PFSK-1 (cell line): ENCODE data around the gene GORASP1.

Experiments used
- FOXP2 ChIP-seq: optimal IDR thresholded peaks from 2 replicates; pipeline ENCODE3; 2011; ENCODE audit warnings: borderline replicate concordance, control low read depth, inconsistent platforms; ENCODE audit not compliant: insufficient read depth; ENCODE audit errors: extremely low read length, extremely low read depth
- POLR2AphosphoS5 ChIP-seq: IDR thresholded peaks from 2 replicates; pipeline ENCODE4 v1.6.1; 2012; ENCODE audit warnings: low read depth, mild to moderate bottlenecking, control low read depth, low read length, moderate library complexity
- SIN3A ChIP-seq: IDR thresholded peaks from 2 replicates; pipeline ENCODE4 v1.6.1; 2012; ENCODE audit warnings: mild to moderate bottlenecking, low read length, moderate library complexity, borderline replicate concordance; ENCODE audit not compliant: insufficient read depth
- TAF1 ChIP-seq: IDR thresholded peaks from 2 replicates; pipeline ENCODE4 v1.6.1; 2012; ENCODE audit warnings: low read length, control low read depth, borderline replicate concordance; ENCODE audit not compliant: insufficient read depth
- TF ChIP-seq, protein P1 (sequence below), 2 experiments: IDR thresholded peaks; 2 replicates each; pipeline versions ENCODE4 v1.6.1 to v1.8.0; 2011 to 2012; ENCODE audit warnings: low read depth in 2 of 2, low read length in 2 of 2, control low read depth in 1 of 2, inconsistent platforms in 1 of 2, mild to moderate bottlenecking in 1 of 2, moderate library complexity in 1 of 2; ENCODE audit not compliant: insufficient read depth in 1 of 2

GRCh38 chr3:39149059-39149455, 41.6 kb upstream of the GORASP1 start:
- TF ChIP-seq POLR2AphosphoS5 = no peak
- TF ChIP-seq FOXP2 = no peak
- TF ChIP-seq, protein P1, sequence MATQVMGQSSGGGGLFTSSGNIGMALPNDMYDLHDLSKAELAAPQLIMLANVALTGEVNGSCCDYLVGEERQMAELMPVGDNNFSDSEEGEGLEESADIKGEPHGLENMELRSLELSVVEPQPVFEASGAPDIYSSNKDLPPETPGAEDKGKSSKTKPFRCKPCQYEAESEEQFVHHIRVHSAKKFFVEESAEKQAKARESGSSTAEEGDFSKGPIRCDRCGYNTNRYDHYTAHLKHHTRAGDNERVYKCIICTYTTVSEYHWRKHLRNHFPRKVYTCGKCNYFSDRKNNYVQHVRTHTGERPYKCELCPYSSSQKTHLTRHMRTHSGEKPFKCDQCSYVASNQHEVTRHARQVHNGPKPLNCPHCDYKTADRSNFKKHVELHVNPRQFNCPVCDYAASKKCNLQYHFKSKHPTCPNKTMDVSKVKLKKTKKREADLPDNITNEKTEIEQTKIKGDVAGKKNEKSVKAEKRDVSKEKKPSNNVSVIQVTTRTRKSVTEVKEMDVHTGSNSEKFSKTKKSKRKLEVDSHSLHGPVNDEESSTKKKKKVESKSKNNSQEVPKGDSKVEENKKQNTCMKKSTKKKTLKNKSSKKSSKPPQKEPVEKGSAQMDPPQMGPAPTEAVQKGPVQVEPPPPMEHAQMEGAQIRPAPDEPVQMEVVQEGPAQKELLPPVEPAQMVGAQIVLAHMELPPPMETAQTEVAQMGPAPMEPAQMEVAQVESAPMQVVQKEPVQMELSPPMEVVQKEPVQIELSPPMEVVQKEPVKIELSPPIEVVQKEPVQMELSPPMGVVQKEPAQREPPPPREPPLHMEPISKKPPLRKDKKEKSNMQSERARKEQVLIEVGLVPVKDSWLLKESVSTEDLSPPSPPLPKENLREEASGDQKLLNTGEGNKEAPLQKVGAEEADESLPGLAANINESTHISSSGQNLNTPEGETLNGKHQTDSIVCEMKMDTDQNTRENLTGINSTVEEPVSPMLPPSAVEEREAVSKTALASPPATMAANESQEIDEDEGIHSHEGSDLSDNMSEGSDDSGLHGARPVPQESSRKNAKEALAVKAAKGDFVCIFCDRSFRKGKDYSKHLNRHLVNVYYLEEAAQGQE (IDR thresholded peaks at IDR 0.05; ENCODE audit: insufficient read depth in 1 of 2, low read depth in 2 of 2, low read length in 2 of 2) = no peak
- no peak for TF ChIP-seq TAF1
- TF ChIP-seq SIN3A = no peak
